Measurements from ENCODE around the gene USP43.
A peak's percentile ranks its signal among the peaks of the same experiment; 100 is the strongest.

USP43 gene

GRCh38 chr17:9767432-9767991 lies 122.2 kb downstream of the USP43 start:
- ChIA-PET CTCF (interaction anchor here (1.4 to 2.4 kb wide), 9 partner anchors 11 to 190 kb away, joined by 4 to 13 read pairs (median 6); partner anchors contain the start of gene CFAP52), POLR2A (no interaction called here)
- DNase-seq (ENCODE audit: extremely low spot score) = no peak
- no peak for TF ChIP-seq CTCF (IDR thresholded peaks at IDR 0.05; ENCODE audit: control extremely low read depth, extremely low read depth, low read depth, missing control alignments)

DNA sequence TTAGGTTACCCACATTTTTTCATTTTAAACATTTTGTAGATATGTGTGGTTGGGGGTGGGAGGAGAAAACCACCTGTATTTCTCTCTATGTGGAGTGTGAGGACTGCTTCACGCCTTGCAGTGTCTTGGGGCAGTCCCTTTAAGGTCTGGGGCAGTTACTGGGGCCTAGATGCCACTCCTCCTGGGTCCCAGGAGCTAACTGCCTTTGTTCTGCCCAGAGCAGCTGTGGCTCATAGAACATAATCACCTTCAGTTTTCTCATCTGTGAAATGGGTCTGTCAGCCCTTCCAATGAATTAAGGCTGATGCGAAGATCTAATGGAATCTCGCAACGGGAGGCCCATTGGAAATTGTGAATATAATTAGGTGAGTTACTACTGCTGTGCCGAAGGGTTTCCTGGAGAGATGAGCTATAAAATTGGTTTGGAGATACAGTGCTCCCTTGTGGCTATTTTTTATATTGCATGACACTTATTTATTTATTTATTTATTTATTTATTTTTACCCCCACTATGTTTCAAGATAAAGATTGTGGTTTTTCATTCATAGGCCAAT lies 123.1 kb downstream of the USP43 start:
- DNase-seq (ENCODE audit: extremely low spot score) = peak; percentile 52
- CTCF ChIA-PET = interaction anchor here (0.8 to 2.4 kb wide), 22 partner anchors 8 to 502 kb away, joined by 3 to 13 read pairs (median 5); partner anchors contain the start of gene CFAP52
- POLR2A ChIA-PET = no interaction called here
- TF ChIP-seq CTCF (IDR thresholded peaks at IDR 0.05; ENCODE audit: control extremely low read depth, extremely low read depth, low read depth, missing control alignments) = peak; percentile 27

GRCh38 chr17:9769036-9769695 lies 123.8 kb downstream of the USP43 start:
- CTCF ChIA-PET = interaction anchor here (0.8 to 2.4 kb wide), 18 partner anchors 8 to 501 kb away, joined by 3 to 13 read pairs (median 4); partner anchors contain the start of gene CFAP52
- DNase-seq (ENCODE audit: extremely low spot score) = no peak

DNA sequence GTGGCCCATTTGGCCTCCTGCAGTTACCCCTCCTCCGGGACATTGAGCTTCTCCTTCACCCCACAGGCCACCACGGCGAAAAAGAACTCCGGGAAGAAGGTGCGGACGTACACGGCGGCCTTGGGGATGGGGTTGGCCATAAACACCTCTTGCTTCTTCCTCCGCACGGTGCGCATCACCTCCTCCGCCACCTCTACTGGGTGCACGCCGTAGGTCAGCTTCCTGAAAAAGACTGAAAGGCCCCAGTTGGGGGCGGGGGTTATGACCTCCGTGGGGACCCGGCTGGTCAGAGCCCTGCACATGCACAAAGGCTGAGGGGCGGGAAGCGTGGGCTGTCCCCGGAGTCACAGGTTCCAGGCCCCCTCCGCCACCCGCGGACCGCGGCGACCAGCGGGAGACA lies 126.1 kb downstream of the USP43 start:
- no peak for TF ChIP-seq CTCF (IDR thresholded peaks at IDR 0.05; ENCODE audit: control extremely low read depth, extremely low read depth, low read depth, missing control alignments)
- DNase-seq (ENCODE audit: extremely low spot score) = no peak
- ChIA-PET POLR2A (no interaction called here), CTCF (no interaction called here)

More at GRCh38 chr17:9769036-9769695, 123.8 kb downstream of the USP43 start:
- peak; percentile 17 for TF ChIP-seq CTCF (IDR thresholded peaks at IDR 0.05; ENCODE audit: control extremely low read depth, extremely low read depth, low read depth, missing control alignments)
- POLR2A ChIA-PET = no interaction called here

DNA sequence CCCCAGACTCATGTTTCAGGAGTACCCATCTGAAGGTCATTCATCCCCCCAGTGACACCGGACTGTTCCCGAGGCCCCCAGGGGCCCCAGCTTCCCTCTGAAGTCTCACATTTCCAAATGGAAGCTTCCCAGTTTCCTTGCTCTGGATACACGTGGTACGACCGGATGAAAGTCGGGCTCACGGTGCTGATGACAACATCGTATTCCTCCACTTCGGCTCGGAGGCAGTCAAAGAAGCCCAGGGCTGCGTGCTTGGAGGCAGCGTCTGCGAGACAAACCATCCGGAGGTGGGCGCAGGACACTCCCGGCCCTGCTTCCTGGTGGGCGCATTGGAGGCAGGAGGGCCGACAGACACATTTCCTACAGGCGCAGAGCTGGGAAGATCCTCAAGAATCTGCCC lies 127.3 kb downstream of the USP43 start:
- TF ChIP-seq CTCF (IDR thresholded peaks at IDR 0.05; ENCODE audit: control extremely low read depth, extremely low read depth, low read depth, missing control alignments) = no peak
- POLR2A ChIA-PET = no interaction called here
- no peak for DNase-seq (ENCODE audit: extremely low spot score)
- CTCF ChIA-PET = interaction anchor here (1.0 kb wide), 1 partner anchor 109 kb away, joined by 3 read pairs; no protein-coding TSS in a partner anchor

DNA sequence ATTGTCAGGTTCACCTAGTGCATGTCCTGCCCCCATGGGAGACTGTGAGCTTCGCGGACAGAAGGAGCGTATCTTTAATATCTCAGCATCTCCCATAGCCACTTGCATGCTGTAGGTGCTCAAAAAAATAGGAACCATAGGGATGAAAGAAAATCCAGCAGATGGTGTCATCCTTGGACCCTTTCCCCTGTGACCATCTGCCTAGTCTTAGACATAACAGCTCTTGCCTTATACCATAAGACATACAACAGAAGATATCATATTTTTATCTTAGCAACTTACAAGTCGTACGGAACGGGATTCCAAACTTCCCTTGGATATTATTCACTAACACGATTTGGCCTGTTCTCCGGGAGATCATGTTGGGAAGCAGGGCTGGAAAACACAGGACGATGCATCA lies 131.6 kb downstream of the USP43 start:
- DNase-seq (ENCODE audit: extremely low spot score) = no peak
- no peak for TF ChIP-seq CTCF (IDR thresholded peaks at IDR 0.05; ENCODE audit: control extremely low read depth, extremely low read depth, low read depth, missing control alignments)
- ChIA-PET CTCF (interaction anchor here (1.0 to 1.4 kb wide), 2 partner anchors 8 to 12 kb away, joined by 3 to 6 read pairs; no protein-coding TSS in a partner anchor), POLR2A (no interaction called here)
